ENCODE measurements around the gene COX7A2L. TPM values are rescaled to one million over a fixed set of nuclear protein-coding genes. Genes with fewer than 3 reads are reported as not detected.
A peak's percentile ranks its signal among the peaks of the same experiment; 100 is the strongest.

Gene COX7A2L
- total RNA-seq, 4 donors from 2014 or later = 85.3 to 131 (median 113) TPM

DNA sequence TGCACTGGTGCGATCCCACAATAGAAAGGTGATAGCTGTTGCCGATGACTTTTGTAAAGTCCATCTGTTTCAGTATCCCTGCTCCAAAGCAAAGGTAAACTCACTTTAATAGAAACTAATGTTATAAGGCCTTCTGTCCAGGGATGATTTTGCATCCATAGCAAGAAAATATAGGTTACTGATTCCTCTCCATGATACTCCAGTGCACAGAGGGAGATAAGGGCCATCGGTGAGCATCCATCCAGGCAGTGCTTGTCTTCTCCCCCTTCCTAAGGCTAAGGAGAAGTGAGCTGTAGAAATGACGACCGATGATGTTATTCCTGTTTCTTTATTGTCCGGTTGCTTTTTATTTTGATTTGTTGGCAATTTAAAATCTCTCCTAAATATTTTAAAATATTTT is 32.1 kb downstream of the COX7A2L start:
- H3K4me3 ChIP-seq = no peak overlapping the region

GRCh38 chr2:42328148-42328833 is 32.7 kb downstream of the COX7A2L start:
- TF ChIP-seq POLR2AphosphoS5 (IDR thresholded peaks at IDR 0.05) (no peak), POLR2A (IDR thresholded peaks at IDR 0.05) (no peak), EP300 (IDR thresholded peaks at IDR 0.05) (no peak), CTCF (IDR thresholded peaks at IDR 0.05) (peak; percentile 26 to 45 (median 44))
- H3K27ac ChIP-seq = no peak overlapping the region
- no peaks in the 10 kb centered on the region for H3K4me1 ChIP-seq
- ATAC-seq = no peak
- H3K36me3 ChIP-seq = peaks cover 0 to 62% of the 10 kb centered on the region in 2 donors
- H3K9me3 ChIP-seq = no peaks in the 10 kb centered on the region
- WGBS, 2 donors (ENCODE audit: low coverage in 1 of 2) = 54 to 60% methylated on average over 3 of the region's 3 CpGs
- H3K27me3 ChIP-seq = no peaks in the 10 kb centered on the region
- no peak overlapping the region for H3K4me3 ChIP-seq

More for the DNA sequence above, 32.1 kb downstream of the COX7A2L start:
- Histone ChIP-seq H3K27ac (no peak overlapping the region), H3K36me3 (peaks cover 0 to 68% of the 10 kb centered on the region in 2 donors), H3K4me1 (no peaks in the 10 kb centered on the region), H3K27me3 (no peaks in the 10 kb centered on the region), H3K9me3 (no peaks in the 10 kb centered on the region)
- 83 to 96% methylated on average over 5 to 6 of the region's 6 CpGs for WGBS, 2 donors (ENCODE audit: low coverage in 1 of 2)
- TF ChIP-seq POLR2A (IDR thresholded peaks at IDR 0.05) (no peak), POLR2AphosphoS5 (IDR thresholded peaks at IDR 0.05) (no peak), EP300 (IDR thresholded peaks at IDR 0.05) (no peak), CTCF (IDR thresholded peaks at IDR 0.05) (no peak)
- no peak for ATAC-seq

DNA sequence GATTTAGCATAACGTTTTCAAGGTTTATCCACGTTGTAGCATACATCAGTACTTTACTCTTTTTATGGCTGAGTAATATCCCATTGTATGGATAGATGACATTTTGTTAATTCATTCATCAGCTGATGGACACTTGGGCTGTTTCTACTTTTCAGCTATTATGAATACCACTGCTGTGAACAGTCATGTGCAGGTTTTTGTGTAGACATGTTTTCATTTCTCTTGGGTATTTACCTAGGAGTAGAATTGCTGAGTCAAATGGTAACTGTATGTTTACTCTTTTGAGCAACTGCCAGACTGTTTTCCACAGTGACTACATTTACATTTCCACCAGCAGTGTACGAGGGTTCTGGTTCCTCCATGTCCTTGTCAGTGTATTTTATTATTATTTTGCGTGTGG is 33.9 kb downstream of the COX7A2L start:
- Histone ChIP-seq H3K9me3 (no peaks in the 10 kb centered on the region), H3K4me3 (no peak overlapping the region), H3K27me3 (no peaks in the 10 kb centered on the region), H3K36me3 (peaks cover 0 to 50% of the 10 kb centered on the region in 2 donors), H3K4me1 (no peaks in the 10 kb centered on the region), H3K27ac (no peak overlapping the region)
- no peak for TF ChIP-seq POLR2A (IDR thresholded peaks at IDR 0.05)
- TF ChIP-seq CTCF (IDR thresholded peaks at IDR 0.05) = no peak
- TF ChIP-seq EP300 (IDR thresholded peaks at IDR 0.05) = no peak
- TF ChIP-seq POLR2AphosphoS5 (IDR thresholded peaks at IDR 0.05) = no peak
- ATAC-seq = no peak
- 68 to 71% methylated on average over 4 of the region's 4 CpGs for WGBS, 2 donors (ENCODE audit: low coverage in 1 of 2)

DNA sequence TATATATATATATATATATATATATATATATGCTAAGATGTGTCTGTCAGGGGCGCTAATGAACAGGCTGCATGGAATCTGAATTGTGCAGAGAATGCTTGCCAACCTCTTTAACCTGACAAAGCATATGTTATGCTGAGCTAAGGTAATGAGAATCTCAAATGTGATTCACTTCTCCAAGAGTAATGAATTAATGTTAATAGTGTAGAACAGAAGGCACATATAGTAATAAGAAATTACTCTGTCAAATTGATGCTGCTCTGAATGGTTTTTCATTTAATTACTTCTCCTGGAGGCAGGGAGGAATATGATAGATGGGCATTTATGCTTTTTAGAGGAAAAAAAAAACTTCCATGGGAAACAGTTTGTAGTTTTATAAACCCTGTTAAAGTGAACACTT is 35.4 kb downstream of the COX7A2L start:
- TF ChIP-seq POLR2A (IDR thresholded peaks at IDR 0.05) (no peak), POLR2AphosphoS5 (IDR thresholded peaks at IDR 0.05) (no peak), CTCF (IDR thresholded peaks at IDR 0.05) (no peak)
- Histone ChIP-seq H3K9me3 (no peaks in the 10 kb centered on the region), H3K4me3 (no peak overlapping the region), H3K27ac (no peak overlapping the region), H3K36me3 (peaks cover 0 to 46% of the 10 kb centered on the region in 2 donors), H3K27me3 (no peaks in the 10 kb centered on the region), H3K4me1 (no peaks in the 10 kb centered on the region)
- no peak for ATAC-seq
- 100% methylated on average over 1 of the region's 1 CpG; no CpG with 5 or more reads in 1 of the 2 donors for WGBS, 2 donors (ENCODE audit: low coverage in 1 of 2)

DNA sequence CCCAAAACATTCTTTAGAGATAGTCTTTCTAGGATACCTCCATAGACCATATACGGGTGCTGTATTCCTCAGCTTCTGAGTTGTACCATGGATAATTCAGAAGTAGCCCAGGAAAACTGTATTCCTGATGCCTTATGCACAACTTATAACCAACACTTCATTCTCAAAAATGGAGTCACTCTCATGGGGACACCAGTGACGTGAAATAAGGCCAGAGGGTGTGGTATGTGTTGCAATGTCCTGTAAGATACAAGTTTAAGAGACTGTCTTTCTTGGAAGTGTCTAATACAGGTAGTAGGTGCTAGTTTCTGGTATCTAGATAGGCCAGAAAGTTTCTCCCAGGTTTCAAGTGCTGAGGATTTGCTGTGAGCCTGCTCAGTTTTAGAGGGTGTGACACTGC is 36.1 kb downstream of the COX7A2L start:
- Histone ChIP-seq H3K9me3 (no peaks in the 10 kb centered on the region), H3K36me3 (peaks cover 0 to 41% of the 10 kb centered on the region in 2 donors), H3K4me3 (no peak overlapping the region), H3K4me1 (no peaks in the 10 kb centered on the region), H3K27me3 (no peaks in the 10 kb centered on the region), H3K27ac (no peak overlapping the region)
- TF ChIP-seq POLR2AphosphoS5 (IDR thresholded peaks at IDR 0.05) (no peak), EP300 (IDR thresholded peaks at IDR 0.05) (no peak), POLR2A (IDR thresholded peaks at IDR 0.05) (no peak), CTCF (IDR thresholded peaks at IDR 0.05) (no peak)
- no peak for ATAC-seq
- WGBS, 2 donors (ENCODE audit: low coverage in 1 of 2) = 67 to 79% methylated on average over 2 of the region's 2 CpGs

All from gastroesophageal sphincter (tissue), 4 donors.